ENCODE measurements around the gene IL17C. TPM values are rescaled to one million over a fixed set of nuclear protein-coding genes. Genes with fewer than 3 reads are reported as not detected.

Gene IL17C
- total and polyA plus RNA-seq, 5 donors from 2014 or later, result 1.2 TPM; not detected in 4

DNA sequence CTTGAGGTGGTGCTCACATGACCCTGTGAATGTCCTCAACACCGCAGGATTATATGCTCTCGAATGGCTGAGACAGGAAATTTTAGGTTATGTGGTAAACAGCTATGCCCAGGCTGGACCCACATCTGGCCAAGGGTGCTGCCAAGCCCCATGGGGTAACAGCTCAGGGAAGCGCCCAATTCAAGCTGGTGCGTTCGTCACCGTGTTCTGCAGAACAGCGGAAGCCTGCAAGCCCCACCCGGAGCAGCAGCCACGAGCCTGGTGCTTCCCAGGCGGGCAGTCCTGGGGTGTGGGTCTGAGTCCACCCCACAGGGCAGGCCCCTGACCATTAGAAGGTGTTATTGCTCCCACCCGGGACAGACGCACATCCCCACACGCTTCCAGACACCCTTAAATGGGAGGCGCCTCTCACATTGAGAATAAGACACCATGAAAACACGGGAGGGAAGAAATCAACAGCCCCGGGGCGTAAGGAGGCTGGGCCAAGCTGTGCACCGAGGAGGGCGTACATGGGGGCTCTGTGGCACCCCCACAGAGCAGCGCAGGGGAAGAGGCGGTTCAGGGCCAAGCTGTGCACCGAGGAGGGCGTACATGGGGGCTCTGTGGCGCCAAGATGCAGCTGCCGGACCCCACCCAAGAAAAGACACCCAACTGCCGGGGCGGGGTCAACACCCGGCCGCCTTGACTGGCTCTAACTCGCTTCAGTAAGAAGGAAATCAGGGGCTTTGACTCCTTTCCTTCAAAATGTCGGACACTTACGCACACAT, 15.4 kb downstream of the IL17C start:
- no peaks in the 10 kb centered on the region for H3K27me3 ChIP-seq (ENCODE audit: control insufficient read depth, insufficient read depth, low read length)
- H3K9me3 ChIP-seq (ENCODE audit: control insufficient read depth in 2 of 2, low read length in 2 of 2), result no peaks in the 10 kb centered on the region
- no peaks in the 10 kb centered on the region for H3K36me3 ChIP-seq (ENCODE audit: control insufficient read depth, insufficient read depth, low read length)
- H3K27ac Mint-ChIP-seq, result peak overlapping the region; percentile 9 to 74 (median 38)
- H3K4me1 Mint-ChIP-seq, result peaks cover 0 to 20% (median 7%) of the 10 kb centered on the region in 4 donors
- H3K4me1 ChIP-seq (ENCODE audit: control insufficient read depth, insufficient read depth, low read length, poor library complexity, severe bottlenecking), result peaks cover 29% of the 10 kb centered on the region
- H3K27me3 Mint-ChIP-seq, result no peaks in the 10 kb centered on the region
- no peak overlapping the region for H3K4me3 ChIP-seq (ENCODE audit: low read depth, low read length)
- ATAC-seq (ENCODE audit: low read depth in 2 of 2) (no peak), DNase-seq (no peak)
- H3K9me3 Mint-ChIP-seq, result peaks cover 0 to 4% (median 0%) of the 10 kb centered on the region in 7 donors
- H3K27ac ChIP-seq (ENCODE audit: insufficient read depth, low read length, poor library complexity, severe bottlenecking), result no peak overlapping the region
- peaks cover 9% of the 10 kb centered on the region for H3K36me3 Mint-ChIP-seq
- H3K4me3 Mint-ChIP-seq, result peak overlapping the region in 3 of 4 donors; percentile 7 to 56 (median 23)

- peaks cover 0 to 2% (median 0%) of the 10 kb centered on the region in 7 donors for H3K9me3 Mint-ChIP-seq
- H3K4me1 Mint-ChIP-seq, result peaks cover 0 to 14% (median 3%) of the 10 kb centered on the region in 4 donors
- Histone ChIP-seq H3K36me3 (ENCODE audit: control insufficient read depth, insufficient read depth, low read length) (no peaks in the 10 kb centered on the region), H3K27me3 (ENCODE audit: control insufficient read depth, insufficient read depth, low read length) (no peaks in the 10 kb centered on the region), H3K27ac (ENCODE audit: insufficient read depth, low read length, poor library complexity, severe bottlenecking) (no peak overlapping the region), H3K4me1 (ENCODE audit: control insufficient read depth, insufficient read depth, low read length, poor library complexity, severe bottlenecking) (peaks cover 23% of the 10 kb centered on the region), H3K9me3 (ENCODE audit: control insufficient read depth in 2 of 2, low read length in 2 of 2) (no peaks in the 10 kb centered on the region), H3K4me3 (ENCODE audit: low read depth, low read length) (no peak overlapping the region)
- H3K36me3 Mint-ChIP-seq, result peaks cover 5% of the 10 kb centered on the region
- DNase-seq (no peak), ATAC-seq (ENCODE audit: low read depth in 2 of 2) (no peak)
- no peaks in the 10 kb centered on the region for H3K27me3 Mint-ChIP-seq
- H3K4me3 Mint-ChIP-seq, result peak overlapping the region in 2 of 4 donors; percentile 7 to 56
- H3K27ac Mint-ChIP-seq, result peak overlapping the region in 1 of 3 donors; percentile 9
These were observed 16.1 kb downstream of the IL17C start for GRCh38 chr16:88654363-88655052.

- peaks cover 5% of the 10 kb centered on the region for H3K36me3 Mint-ChIP-seq
- peaks cover 0 to 11% (median 3%) of the 10 kb centered on the region in 4 donors for H3K4me1 Mint-ChIP-seq
- ATAC-seq (ENCODE audit: low read depth in 2 of 2), result no peak
These were observed 16.8 kb downstream of the IL17C start for GRCh38 chr16:88655053-88655732.

DNA sequence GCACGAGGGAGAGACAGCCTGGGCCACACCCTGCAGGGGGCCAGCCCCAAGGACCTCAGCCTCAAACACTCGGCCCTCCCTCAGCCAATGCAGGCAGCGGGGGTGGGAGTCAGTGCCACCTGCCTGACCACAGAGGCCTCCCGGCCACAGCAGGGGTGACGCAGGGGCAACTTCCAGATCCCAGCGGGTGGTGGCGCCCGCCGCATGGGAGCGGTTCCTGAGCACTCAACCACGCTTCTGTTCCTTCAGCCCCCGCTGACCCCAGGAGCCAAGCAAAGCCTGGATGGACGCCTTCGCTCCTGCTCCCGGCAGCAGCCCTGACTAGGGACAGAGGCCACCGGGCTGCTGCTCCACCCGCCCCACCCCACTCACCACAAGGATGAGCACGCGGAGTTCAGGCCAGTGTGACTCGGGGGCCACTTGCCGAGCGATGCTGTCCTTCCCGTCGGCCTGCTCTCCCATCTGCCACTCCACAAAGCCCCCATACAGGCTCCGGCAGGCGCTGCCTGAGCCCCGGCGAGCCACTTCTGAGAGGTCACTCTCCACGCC, 17.4 kb downstream of the IL17C start:
- no peaks in the 10 kb centered on the region for H3K27me3 Mint-ChIP-seq
- H3K9me3 ChIP-seq (ENCODE audit: control insufficient read depth in 2 of 2, low read length in 2 of 2), result no peaks in the 10 kb centered on the region
- no peak for DNase-seq
- H3K4me1 Mint-ChIP-seq, result peaks cover 0 to 10% (median 3%) of the 10 kb centered on the region in 4 donors
- H3K27ac ChIP-seq (ENCODE audit: insufficient read depth, low read length, poor library complexity, severe bottlenecking), result no peak overlapping the region
- no peak for ATAC-seq (ENCODE audit: low read depth in 2 of 2)
- peaks cover 0 to 2% (median 0%) of the 10 kb centered on the region in 7 donors for H3K9me3 Mint-ChIP-seq
- H3K27ac Mint-ChIP-seq, result peak overlapping the region in 1 of 3 donors; percentile 5
- no peak overlapping the region for H3K4me3 Mint-ChIP-seq
- peaks cover 13% of the 10 kb centered on the region for H3K4me1 ChIP-seq (ENCODE audit: control insufficient read depth, insufficient read depth, low read length, poor library complexity, severe bottlenecking)
- H3K27me3 ChIP-seq (ENCODE audit: control insufficient read depth, insufficient read depth, low read length), result no peaks in the 10 kb centered on the region
- H3K36me3 Mint-ChIP-seq, result peaks cover 5% of the 10 kb centered on the region
- no peak overlapping the region for H3K4me3 ChIP-seq (ENCODE audit: low read depth, low read length)
- H3K36me3 ChIP-seq (ENCODE audit: control insufficient read depth, insufficient read depth, low read length), result no peaks in the 10 kb centered on the region

More at GRCh38 chr16:88655053-88655732, 16.8 kb downstream of the IL17C start:
- no peaks in the 10 kb centered on the region for H3K9me3 ChIP-seq (ENCODE audit: control insufficient read depth in 2 of 2, low read length in 2 of 2)
- peaks cover 16% of the 10 kb centered on the region for H3K4me1 ChIP-seq (ENCODE audit: control insufficient read depth, insufficient read depth, low read length, poor library complexity, severe bottlenecking)
- Mint-ChIP-seq H3K4me3 (peak overlapping the region in 2 of 4 donors; percentile 21 to 52), H3K9me3 (peaks cover 0 to 2% (median 0%) of the 10 kb centered on the region in 7 donors), H3K27ac (peak overlapping the region in 2 of 3 donors; percentile 65 to 71), H3K27me3 (no peaks in the 10 kb centered on the region)
- no peak for DNase-seq
- no peak overlapping the region for H3K27ac ChIP-seq (ENCODE audit: insufficient read depth, low read length, poor library complexity, severe bottlenecking)
- H3K36me3 ChIP-seq (ENCODE audit: control insufficient read depth, insufficient read depth, low read length), result no peaks in the 10 kb centered on the region
- no peaks in the 10 kb centered on the region for H3K27me3 ChIP-seq (ENCODE audit: control insufficient read depth, insufficient read depth, low read length)
- no peak overlapping the region for H3K4me3 ChIP-seq (ENCODE audit: low read depth, low read length)

DNA sequence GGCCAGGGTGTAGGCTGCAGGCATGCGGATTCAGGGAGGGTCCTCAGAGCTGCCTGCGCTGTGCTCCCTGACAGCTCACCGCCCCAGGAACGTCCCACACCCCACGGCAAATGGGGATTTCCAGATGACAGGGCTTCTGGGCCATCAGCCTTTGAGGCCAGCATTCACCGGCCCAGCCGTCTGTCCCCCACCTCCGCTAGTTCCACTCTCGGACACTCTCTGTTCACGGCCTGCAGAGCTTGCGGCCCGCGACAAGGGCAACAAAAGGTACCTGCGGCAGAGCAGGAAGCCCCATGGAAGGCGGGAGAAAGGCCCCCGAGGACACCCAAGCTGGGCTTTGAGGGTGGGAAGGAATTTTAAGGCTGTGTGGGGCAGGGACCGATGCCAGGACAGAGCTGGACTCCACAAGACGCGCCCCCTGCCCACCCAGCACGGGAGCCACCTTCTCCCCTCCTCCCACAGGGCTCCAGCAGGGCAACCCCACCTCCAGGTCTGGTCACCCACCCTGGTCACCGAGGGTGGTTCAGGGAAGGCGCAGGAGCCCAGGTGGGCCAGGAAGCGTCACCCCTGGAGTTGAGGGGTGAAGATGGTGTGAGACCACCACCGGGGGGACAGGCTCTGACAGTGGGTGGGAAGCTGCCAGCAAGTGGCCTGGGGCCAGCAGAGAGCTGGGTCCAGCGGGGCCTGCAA, 18.1 kb downstream of the IL17C start:
- Mint-ChIP-seq H3K9me3 (peaks cover 0 to 2% (median 0%) of the 10 kb centered on the region in 7 donors), H3K27ac (peak overlapping the region in 1 of 3 donors; percentile 5), H3K27me3 (no peaks in the 10 kb centered on the region), H3K4me3 (no peak overlapping the region), H3K36me3 (peaks cover 5% of the 10 kb centered on the region), H3K4me1 (peaks cover 0 to 11% (median 6%) of the 10 kb centered on the region in 4 donors)
- Histone ChIP-seq H3K27me3 (ENCODE audit: control insufficient read depth, insufficient read depth, low read length) (no peaks in the 10 kb centered on the region), H3K9me3 (ENCODE audit: control insufficient read depth in 2 of 2, low read length in 2 of 2) (no peaks in the 10 kb centered on the region), H3K4me3 (ENCODE audit: low read depth, low read length) (no peak overlapping the region), H3K36me3 (ENCODE audit: control insufficient read depth, insufficient read depth, low read length) (no peaks in the 10 kb centered on the region), H3K27ac (ENCODE audit: insufficient read depth, low read length, poor library complexity, severe bottlenecking) (no peak overlapping the region), H3K4me1 (ENCODE audit: control insufficient read depth, insufficient read depth, low read length, poor library complexity, severe bottlenecking) (peaks cover 9% of the 10 kb centered on the region)
- ATAC-seq (ENCODE audit: low read depth in 2 of 2) (no peak), DNase-seq (no peak)

DNA sequence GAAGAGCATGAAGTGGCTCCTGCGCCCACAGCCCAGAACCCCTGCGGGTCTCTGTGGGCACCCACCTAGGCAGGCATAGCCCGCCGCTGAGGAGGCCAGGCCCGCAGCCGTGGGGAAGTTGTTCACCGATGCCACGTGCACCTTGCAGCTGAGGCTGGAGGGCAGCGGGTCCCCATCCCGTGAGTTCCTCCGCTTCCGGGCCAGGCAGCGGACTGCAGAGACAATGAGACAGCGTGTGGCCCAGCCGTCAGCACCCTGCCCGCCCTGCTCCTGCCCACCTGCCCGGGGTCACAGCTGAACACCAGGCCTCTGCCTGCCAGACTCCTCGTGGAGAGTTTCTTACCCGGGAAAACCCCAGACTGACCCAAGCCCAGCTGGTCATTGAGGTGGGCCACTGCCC, 19.0 kb downstream of the IL17C start:
- H3K4me1 Mint-ChIP-seq, result peaks cover 7 to 12% (median 10%) of the 10 kb centered on the region in 4 donors
- H3K4me1 ChIP-seq (ENCODE audit: control insufficient read depth, insufficient read depth, low read length, poor library complexity, severe bottlenecking), result peaks cover 6% of the 10 kb centered on the region
- H3K27ac Mint-ChIP-seq, result no peak overlapping the region
- peaks cover 5% of the 10 kb centered on the region for H3K36me3 Mint-ChIP-seq
- no peaks in the 10 kb centered on the region for H3K36me3 ChIP-seq (ENCODE audit: control insufficient read depth, insufficient read depth, low read length)
- H3K4me3 ChIP-seq (ENCODE audit: low read depth, low read length), result no peak overlapping the region
- no peaks in the 10 kb centered on the region for H3K9me3 ChIP-seq (ENCODE audit: control insufficient read depth in 2 of 2, low read length in 2 of 2)
- DNase-seq (no peak), ATAC-seq (ENCODE audit: low read depth in 2 of 2) (no peak)
- H3K9me3 Mint-ChIP-seq, result no peaks in the 10 kb centered on the region
- H3K27me3 ChIP-seq (ENCODE audit: control insufficient read depth, insufficient read depth, low read length), result no peaks in the 10 kb centered on the region
- H3K27me3 Mint-ChIP-seq, result no peaks in the 10 kb centered on the region
- H3K4me3 Mint-ChIP-seq, result no peak overlapping the region
- no peak overlapping the region for H3K27ac ChIP-seq (ENCODE audit: insufficient read depth, low read length, poor library complexity, severe bottlenecking)

DNA sequence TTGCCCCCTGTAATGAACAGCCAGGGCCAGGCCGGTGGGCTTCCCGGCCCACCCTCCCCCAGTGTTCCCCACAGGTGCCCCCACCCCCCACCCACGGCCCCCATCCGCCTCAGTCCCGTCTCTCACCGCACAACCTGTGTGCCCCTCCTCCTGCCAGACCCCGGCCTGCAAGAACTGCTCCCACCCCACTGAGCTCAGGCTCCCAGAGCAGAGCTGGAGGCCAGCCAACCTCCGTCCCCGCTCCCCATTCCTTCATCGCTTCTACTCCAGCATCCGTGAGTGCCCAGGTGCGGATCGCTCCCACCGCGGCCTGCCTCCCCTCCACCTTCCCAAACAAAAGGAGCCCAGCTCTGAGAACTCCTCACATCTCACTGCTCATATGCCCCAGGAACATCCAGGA, 20.3 kb downstream of the IL17C start:
- no peak overlapping the region for H3K4me3 Mint-ChIP-seq
- no peak overlapping the region for H3K4me3 ChIP-seq (ENCODE audit: low read depth, low read length)
- H3K4me1 Mint-ChIP-seq, result peaks cover 7 to 18% (median 13%) of the 10 kb centered on the region in 4 donors
- no peak for ATAC-seq (ENCODE audit: low read depth in 2 of 2)
- DNase-seq, result no peak
- H3K27ac Mint-ChIP-seq, result no peak overlapping the region
- no peak overlapping the region for H3K27ac ChIP-seq (ENCODE audit: insufficient read depth, low read length, poor library complexity, severe bottlenecking)
- no peaks in the 10 kb centered on the region for H3K27me3 ChIP-seq (ENCODE audit: control insufficient read depth, insufficient read depth, low read length)
- peaks cover 14% of the 10 kb centered on the region for H3K4me1 ChIP-seq (ENCODE audit: control insufficient read depth, insufficient read depth, low read length, poor library complexity, severe bottlenecking)
- no peaks in the 10 kb centered on the region for H3K9me3 Mint-ChIP-seq
- H3K27me3 Mint-ChIP-seq, result no peaks in the 10 kb centered on the region
- H3K36me3 ChIP-seq (ENCODE audit: control insufficient read depth, insufficient read depth, low read length), result no peaks in the 10 kb centered on the region
- H3K36me3 Mint-ChIP-seq, result peaks cover 5% of the 10 kb centered on the region
- H3K9me3 ChIP-seq (ENCODE audit: control insufficient read depth in 2 of 2, low read length in 2 of 2), result no peaks in the 10 kb centered on the region
